Keratinocyte (primary cell): Measurements from ENCODE around the gene PRRX1. TPM values are rescaled to one million over a fixed set of nuclear protein-coding genes. Genes with fewer than 3 reads are reported as not detected.

ENCODE experiments used
- DNase-seq: peaks from one replicate; pipeline ENCODE4 v3.0.0-alpha.2; 2011; ENCODE audit warnings: low read depth, missing footprints, low spot score
- FAIRE-seq: peaks from 2 replicates; lab custom pipeline; 2011; peaks lifted over from hg19 to GRCh38; lab: Jason Lieb, UNC
- H2AFZ ChIP-seq: 2 replicates; pipeline ENCODE4 v1.6.0; 2012; ENCODE audit warnings: low read length, control low read depth, inconsistent platforms; ENCODE audit not compliant: control insufficient read depth
- H3K27ac ChIP-seq: 2 replicates; pipeline ENCODE4 v1.5.1; 2011; ENCODE audit warnings: low read length; ENCODE audit not compliant: control insufficient read depth, insufficient read depth
- H3K27me3 ChIP-seq: 3 replicates; pipeline ENCODE4 v1.6.0; 2011; ENCODE audit warnings: low read length; ENCODE audit not compliant: control insufficient read depth, insufficient read depth; ENCODE audit errors: extremely low read depth
- H3K36me3 ChIP-seq, 2 experiments: 2 replicates in 1 of 2; 3 replicates in 1 of 2; pipeline ENCODE4 v1.5.1; 2011; ENCODE audit warnings: low read length in 2 of 2, mild to moderate bottlenecking in 1 of 2; ENCODE audit not compliant: control insufficient read depth in 2 of 2, insufficient read depth in 2 of 2; ENCODE audit errors: extremely low read depth in 1 of 2
- H3K4me1 ChIP-seq: 3 replicates; pipeline ENCODE4 v1.5.1; 2011; ENCODE audit warnings: low read length; ENCODE audit not compliant: control insufficient read depth, insufficient read depth; ENCODE audit errors: extremely low read depth
- H3K4me2 ChIP-seq: 3 replicates; pipeline ENCODE4 v1.6.0; 2011; ENCODE audit warnings: low read depth, low read length; ENCODE audit not compliant: control insufficient read depth, insufficient read depth; ENCODE audit errors: extremely low read depth
- H3K4me3 ChIP-seq, 3 experiments: fragments of 200-600 bp in 1 of 3; sonication (generic) in 1 of 3; 2 replicates in 2 of 3; 3 replicates in 1 of 3; pipeline ENCODE4 v1.5.1; 2011 to 2016; ENCODE audit warnings: low read length in 3 of 3, mild to moderate bottlenecking in 3 of 3, control low read depth in 2 of 3, inconsistent platforms in 1 of 3, low read depth in 1 of 3, mixed read lengths in 1 of 3, mixed run types in 1 of 3, moderate library complexity in 1 of 3; ENCODE audit not compliant: control insufficient read depth in 2 of 3, insufficient read depth in 2 of 3; ENCODE audit errors: extremely low read depth in 1 of 3
- H3K79me2 ChIP-seq: 2 replicates; pipeline ENCODE4 v1.6.0; 2012; ENCODE audit warnings: low read length; ENCODE audit not compliant: control insufficient read depth, insufficient read depth
- H3K9ac ChIP-seq: 3 replicates; pipeline ENCODE4 v1.6.0; 2011; ENCODE audit warnings: low read length; ENCODE audit not compliant: control insufficient read depth, insufficient read depth; ENCODE audit errors: extremely low read depth
- H3K9me1 ChIP-seq: 3 replicates; pipeline ENCODE4 v1.6.0; 2011; ENCODE audit warnings: low read length; ENCODE audit not compliant: control insufficient read depth, insufficient read depth; ENCODE audit errors: extremely low read depth
- H3K9me3 ChIP-seq: 2 replicates; pipeline ENCODE4 v1.5.1; 2012; ENCODE audit warnings: low read depth, low read length; ENCODE audit not compliant: control insufficient read depth
- H4K20me1 ChIP-seq: 3 replicates; pipeline ENCODE4 v1.6.0; 2011; ENCODE audit warnings: low read length; ENCODE audit not compliant: control insufficient read depth, insufficient read depth; ENCODE audit errors: extremely low read depth
- CTCF ChIP-seq, 3 experiments: IDR thresholded peaks in 1 of 3; conservative IDR thresholded peaks in 1 of 3; optimal IDR thresholded peaks in 1 of 3; 2 replicates in 2 of 3; 3 replicates in 1 of 3; pipeline versions ENCODE3 to v1.5.1; 2011; ENCODE audit warnings: low read length in 3 of 3, mild to moderate bottlenecking in 3 of 3, moderate library complexity in 2 of 3, control low read depth in 1 of 3, inconsistent platforms in 1 of 3; ENCODE audit not compliant: insufficient read depth in 2 of 3; ENCODE audit errors: extremely low read depth in 1 of 3
- EZH2 ChIP-seq: IDR thresholded peaks from one replicate; pipeline ENCODE4 v1.6.1; 2012; ENCODE audit warnings: inconsistent platforms, mild to moderate bottlenecking, low read length, moderate library complexity
- dilution Hi-C: fragments of 300-500 bp; cut with MboI; formaldehyde crosslinking; loops from one replicate; pipeline ENCODE4 v1.7.0; 2020; ENCODE audit warnings: low sequenced_read_pairs; ENCODE audit not compliant: extremely low pct_ligation_motif_present
- polyA plus RNA-seq, 5 experiments: library from polyadenylated mRNA; depleted of rRNA in 3 of 5; stranded (reverse) in 3 of 5; stranded (forward) in 1 of 5; unstranded in 1 of 5; fragments of >200 nt; gene quantifications; 1 replicate in 1 of 5; 2 replicates in 3 of 5; 3 replicates in 1 of 5; pipeline versions ENCODE4 v1.2.1 to v1.2.3, GENCODE V29; 2011 to 2012; ENCODE audit warnings: missing spikeins in 2 of 5, low read depth in 1 of 5, low replicate concordance in 1 of 5

Gene PRRX1
- polyA plus RNA-seq, 1 donor (not counting 4 experiments of a cell fraction or from before 2014, with no cell fraction given) = not detected

GRCh38 chr1:170707959-170708655 is 44.2 kb downstream of the PRRX1 start:
- Histone ChIP-seq H3K4me3 (peak overlapping the region in 2 of 3 experiments; percentile 29 to 57), H3K9ac (no peak overlapping the region), H3K9me3 (no peaks in the 10 kb centered on the region), H4K20me1 (no peaks in the 10 kb centered on the region), H3K4me1 (peaks cover 15% of the 10 kb centered on the region), H2AFZ (no peak overlapping the region), H3K4me2 (peak overlapping the region; percentile 85), H3K9me1 (no peaks in the 10 kb centered on the region), H3K27me3 (no peaks in the 10 kb centered on the region), H3K79me2 (no peaks in the 10 kb centered on the region), H3K36me3 (no peaks in the 10 kb centered on the region), H3K27ac (peak overlapping the region; percentile 71)
- DNase-seq (peak; percentile 86), FAIRE-seq (peak; percentile 96)
- dilution Hi-C loops = no loop called here
- TF ChIP-seq EZH2 (no peak), CTCF (optimal IDR thresholded peaks at IDR 0.05 in 1 of 3, IDR thresholded peaks at IDR 0.05 in 1 of 3, conservative IDR thresholded peaks at IDR 0.05 in 1 of 3; ENCODE audit: extremely low read depth in 1 of 3, insufficient read depth in 2 of 3, low read length in 3 of 3) (no peak)

- FAIRE-seq (peak; percentile 55), DNase-seq (no peak)
- H3K4me1 ChIP-seq = peaks cover 15% of the 10 kb centered on the region
- H3K4me3 ChIP-seq = no peak overlapping the region
- no peaks in the 10 kb centered on the region for H3K27me3 ChIP-seq
- H2AFZ ChIP-seq = no peak overlapping the region
- H4K20me1 ChIP-seq = no peaks in the 10 kb centered on the region
- H3K27ac ChIP-seq = no peak overlapping the region
- dilution Hi-C loops = no loop called here
- TF ChIP-seq CTCF (optimal IDR thresholded peaks at IDR 0.05 in 1 of 3, IDR thresholded peaks at IDR 0.05 in 1 of 3, conservative IDR thresholded peaks at IDR 0.05 in 1 of 3; ENCODE audit: extremely low read depth in 1 of 3, insufficient read depth in 2 of 3, low read length in 3 of 3) (no peak), EZH2 (no peak)
- H3K36me3 ChIP-seq = no peaks in the 10 kb centered on the region
- H3K9ac ChIP-seq = no peak overlapping the region
- H3K9me3 ChIP-seq = no peaks in the 10 kb centered on the region
- H3K4me2 ChIP-seq = no peak overlapping the region
- no peaks in the 10 kb centered on the region for H3K9me1 ChIP-seq
- H3K79me2 ChIP-seq = no peaks in the 10 kb centered on the region
Measured at GRCh38 chr1:170711682-170712081, 47.8 kb downstream of the PRRX1 start.
